Measurements from ENCODE around the gene DNAAF3. TPM values are rescaled to one million over a fixed set of nuclear protein-coding genes. Genes with fewer than 3 reads are reported as not detected.
"Not testable (repeated sequence)": the region's sequence is repeated elsewhere in the genome, so short reads cannot be mapped to it uniquely, and the experiment has no call there.

Gene DNAAF3
- total RNA-seq, 1 experiment from 2014 or later: 4.9 TPM

DNA sequence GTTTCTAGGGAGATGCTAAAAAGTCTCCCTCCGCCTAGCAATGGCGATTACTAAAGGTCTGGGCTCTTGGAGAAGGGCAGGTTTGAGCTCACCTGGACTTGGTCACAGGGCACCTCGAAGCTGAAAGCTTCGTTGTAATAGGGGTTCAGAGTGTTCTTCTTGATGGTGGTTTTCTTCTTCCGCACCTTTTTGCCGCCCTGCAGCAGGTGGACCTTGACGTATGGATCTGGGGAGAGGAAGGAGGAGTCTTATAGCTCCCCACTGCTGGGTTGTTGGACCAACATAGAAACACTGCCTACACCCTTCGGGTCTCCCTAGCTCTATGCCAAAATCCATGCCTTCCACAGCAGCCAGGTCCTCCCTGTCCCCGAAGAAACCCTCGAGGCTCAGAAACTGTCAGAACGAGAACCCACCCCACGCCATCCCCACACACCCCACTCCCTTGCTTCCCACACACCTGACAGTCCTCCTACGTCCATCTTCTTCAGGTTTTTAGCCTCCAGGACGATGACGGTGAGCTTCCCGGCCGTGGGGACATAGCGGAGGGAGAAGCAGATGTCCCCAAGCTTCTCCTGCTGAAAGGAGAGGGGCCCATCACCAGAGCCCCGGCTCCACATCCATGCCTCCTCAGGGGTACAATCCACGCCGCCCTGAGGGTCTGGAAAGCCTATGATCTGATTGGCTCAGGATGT, 8.2 kb upstream of the DNAAF3 start:
- DNase-seq (ENCODE audit: unreplicated experiment): no peak
- H3K9me3 Mint-ChIP-seq (ENCODE audit: unreplicated experiment): no peaks in the 10 kb centered on the region
- H3K4me3 Mint-ChIP-seq (ENCODE audit: unreplicated experiment): peak overlapping the region; percentile 74
- H3K4me1 Mint-ChIP-seq (ENCODE audit: insufficient read depth, unreplicated experiment): peaks cover 17% of the 10 kb centered on the region
- TF ChIP-seq, protein P1, sequence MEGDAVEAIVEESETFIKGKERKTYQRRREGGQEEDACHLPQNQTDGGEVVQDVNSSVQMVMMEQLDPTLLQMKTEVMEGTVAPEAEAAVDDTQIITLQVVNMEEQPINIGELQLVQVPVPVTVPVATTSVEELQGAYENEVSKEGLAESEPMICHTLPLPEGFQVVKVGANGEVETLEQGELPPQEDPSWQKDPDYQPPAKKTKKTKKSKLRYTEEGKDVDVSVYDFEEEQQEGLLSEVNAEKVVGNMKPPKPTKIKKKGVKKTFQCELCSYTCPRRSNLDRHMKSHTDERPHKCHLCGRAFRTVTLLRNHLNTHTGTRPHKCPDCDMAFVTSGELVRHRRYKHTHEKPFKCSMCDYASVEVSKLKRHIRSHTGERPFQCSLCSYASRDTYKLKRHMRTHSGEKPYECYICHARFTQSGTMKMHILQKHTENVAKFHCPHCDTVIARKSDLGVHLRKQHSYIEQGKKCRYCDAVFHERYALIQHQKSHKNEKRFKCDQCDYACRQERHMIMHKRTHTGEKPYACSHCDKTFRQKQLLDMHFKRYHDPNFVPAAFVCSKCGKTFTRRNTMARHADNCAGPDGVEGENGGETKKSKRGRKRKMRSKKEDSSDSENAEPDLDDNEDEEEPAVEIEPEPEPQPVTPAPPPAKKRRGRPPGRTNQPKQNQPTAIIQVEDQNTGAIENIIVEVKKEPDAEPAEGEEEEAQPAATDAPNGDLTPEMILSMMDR (IDR thresholded peaks at IDR 0.05; ENCODE audit: unreplicated experiment): no peak
- no peak overlapping the region for H3K27ac Mint-ChIP-seq (ENCODE audit: low read depth, unreplicated experiment)
- peaks cover 7% of the 10 kb centered on the region for H3K36me3 Mint-ChIP-seq (ENCODE audit: insufficient read depth, unreplicated experiment)
- intact Hi-C loops (cut with micrococcal nuclease): no loop called here
- ChIA-PET POLR2A (interaction anchor here (0.7 to 1.3 kb wide), 2 partner anchors 14 to 84 kb away, joined by 3 read pairs; partner anchors contain the start of gene PPP6R1), CTCF (interaction anchor here (1.0 to 1.2 kb wide), 2 partner anchors 34 to 244 kb away, joined by 3 to 5 read pairs; no protein-coding TSS in a partner anchor)
- no TSS peak for BruUV-seq (replicated peaks)
- H3K27me3 Mint-ChIP-seq (ENCODE audit: insufficient read depth, unreplicated experiment): peaks cover under 1% of the 10 kb centered on the region

DNA sequence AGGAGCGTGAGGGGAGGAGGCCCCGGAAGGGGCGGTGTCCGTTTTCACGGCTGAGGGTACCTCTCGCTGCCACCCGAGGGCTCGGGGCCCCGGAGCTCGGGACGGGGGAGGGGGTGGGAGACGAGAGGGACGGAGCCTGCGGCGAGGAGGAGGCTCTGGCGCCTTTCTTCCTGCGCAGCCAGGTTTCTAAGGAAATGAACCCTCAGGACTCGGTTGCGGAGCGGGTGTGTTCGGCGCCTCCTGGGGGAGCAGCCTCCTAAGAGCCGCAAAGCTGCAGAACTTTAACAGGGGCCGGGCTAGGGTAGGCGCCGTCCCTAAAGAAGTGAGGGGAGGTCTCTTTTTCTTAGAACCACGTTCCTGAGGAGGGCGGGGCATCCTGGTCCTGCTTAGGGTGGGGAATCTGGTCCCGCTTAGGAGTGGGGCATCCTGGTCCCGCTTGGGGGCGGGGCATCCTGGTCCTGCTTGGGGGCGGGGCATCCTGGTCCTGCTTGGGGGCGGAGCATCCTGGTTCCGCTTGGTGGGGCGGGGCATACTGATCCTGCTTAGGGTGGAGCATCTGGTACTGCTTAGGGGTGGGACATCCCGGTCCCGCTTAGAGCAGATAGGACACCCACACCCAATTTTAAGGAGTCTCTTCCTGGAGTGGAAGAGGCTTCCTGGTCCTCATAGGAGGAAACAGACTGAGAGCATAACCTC, 7.4 kb upstream of the DNAAF3 start:
- H3K27ac Mint-ChIP-seq (ENCODE audit: low read depth, unreplicated experiment): no peak overlapping the region
- peaks cover 14% of the 10 kb centered on the region for H3K4me1 Mint-ChIP-seq (ENCODE audit: insufficient read depth, unreplicated experiment)
- ChIA-PET CTCF (interaction anchor here (0.6 to 1.2 kb wide), 3 partner anchors 33 to 244 kb away, joined by 3 to 5 read pairs (median 3); no protein-coding TSS in a partner anchor), POLR2A (interaction anchor here (0.6 to 1.3 kb wide), 3 partner anchors 9 to 85 kb away, joined by 3 read pairs; partner anchors contain the start of gene PPP6R1)
- no peaks in the 10 kb centered on the region for H3K27me3 Mint-ChIP-seq (ENCODE audit: insufficient read depth, unreplicated experiment)
- BruUV-seq (replicated peaks): no TSS peak
- peak; percentile 67 for DNase-seq (ENCODE audit: unreplicated experiment)
- no peaks in the 10 kb centered on the region for H3K9me3 Mint-ChIP-seq (ENCODE audit: unreplicated experiment)
- intact Hi-C loops (cut with micrococcal nuclease): no loop called here
- peaks cover 7% of the 10 kb centered on the region for H3K36me3 Mint-ChIP-seq (ENCODE audit: insufficient read depth, unreplicated experiment)
- peak overlapping the region; percentile 74 for H3K4me3 Mint-ChIP-seq (ENCODE audit: unreplicated experiment)
- TF ChIP-seq, protein P1 (IDR thresholded peaks at IDR 0.05; ENCODE audit: unreplicated experiment): no peak

DNA sequence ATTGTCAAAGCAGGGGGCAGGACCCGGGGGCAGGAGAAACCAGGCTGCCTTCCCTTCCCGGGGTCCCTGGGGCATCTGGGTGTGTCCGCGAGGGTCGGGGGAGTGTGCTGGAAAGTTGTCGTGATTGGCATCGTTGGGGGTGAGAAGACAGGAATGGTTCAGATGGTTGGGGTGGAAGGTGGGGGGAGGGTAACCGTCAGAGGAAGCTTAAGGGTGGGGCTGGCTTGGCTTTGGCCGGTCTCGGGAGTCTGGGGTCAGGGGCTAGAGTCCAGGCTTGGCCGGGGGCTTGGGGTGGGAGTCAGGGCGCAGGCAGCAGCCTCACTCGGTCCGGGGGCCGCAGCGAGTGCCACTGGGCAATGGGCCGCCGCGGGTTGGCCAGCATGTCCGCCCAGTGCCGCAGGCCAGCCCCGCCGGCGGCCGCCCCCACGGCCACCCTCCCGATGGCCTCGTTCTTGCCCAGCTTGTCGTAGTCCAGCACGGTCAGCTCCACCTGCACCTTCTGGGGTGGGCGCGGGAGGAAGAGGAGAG, 6.8 kb upstream of the DNAAF3 start:
- CTCF ChIA-PET: interaction anchor here (0.6 kb wide), 1 partner anchor 79 kb away, joined by 3 read pairs; no protein-coding TSS in a partner anchor
- peaks cover 7% of the 10 kb centered on the region for H3K36me3 Mint-ChIP-seq (ENCODE audit: insufficient read depth, unreplicated experiment)
- no peak for DNase-seq (ENCODE audit: unreplicated experiment)
- H3K4me1 Mint-ChIP-seq (ENCODE audit: insufficient read depth, unreplicated experiment): peaks cover 11% of the 10 kb centered on the region
- no peaks in the 10 kb centered on the region for H3K27me3 Mint-ChIP-seq (ENCODE audit: insufficient read depth, unreplicated experiment)
- POLR2A ChIA-PET: interaction anchor here (0.6 kb wide), 1 partner anchor 10 kb away, joined by 3 read pairs; no protein-coding TSS in a partner anchor
- H3K4me3 Mint-ChIP-seq (ENCODE audit: unreplicated experiment): peak overlapping the region; percentile 74
- BruUV-seq (replicated peaks): no TSS peak
- H3K27ac Mint-ChIP-seq (ENCODE audit: low read depth, unreplicated experiment): peak overlapping the region; percentile 68
- TF ChIP-seq, protein P1 (IDR thresholded peaks at IDR 0.05; ENCODE audit: unreplicated experiment): no peak
- no peaks in the 10 kb centered on the region for H3K9me3 Mint-ChIP-seq (ENCODE audit: unreplicated experiment)
- intact Hi-C loops (cut with micrococcal nuclease): no loop called here

DNA sequence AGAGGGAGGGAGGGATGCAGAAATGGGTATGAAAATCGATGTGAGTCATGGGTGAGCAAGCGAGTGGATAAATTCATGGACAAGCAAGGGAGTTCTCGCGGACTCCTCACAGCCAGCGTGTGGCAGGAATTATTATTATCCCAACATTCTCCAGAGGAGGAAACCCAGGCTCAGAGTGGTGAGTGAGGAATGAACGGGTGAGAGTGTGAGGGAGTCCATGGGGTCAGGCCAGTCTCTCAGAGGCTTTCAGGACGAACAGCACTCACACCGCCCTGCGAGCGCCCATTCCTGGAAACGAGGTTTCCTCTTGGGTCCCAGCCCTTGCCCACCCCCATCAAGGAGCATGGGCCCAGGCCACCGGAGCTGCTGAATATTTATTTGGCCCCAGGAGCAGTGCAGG, 6.3 kb upstream of the DNAAF3 start:
- H3K9me3 Mint-ChIP-seq (ENCODE audit: unreplicated experiment): no peaks in the 10 kb centered on the region
- H3K27ac Mint-ChIP-seq (ENCODE audit: low read depth, unreplicated experiment): peak overlapping the region; percentile 68
- peak overlapping the region; percentile 74 for H3K4me3 Mint-ChIP-seq (ENCODE audit: unreplicated experiment)
- H3K36me3 Mint-ChIP-seq (ENCODE audit: insufficient read depth, unreplicated experiment): peaks cover 7% of the 10 kb centered on the region
- no TSS peak for BruUV-seq (replicated peaks)
- ChIA-PET POLR2A (interaction anchor here (0.7 kb wide), 1 partner anchor 8 kb away, joined by 3 read pairs; no protein-coding TSS in a partner anchor), CTCF (no interaction called here)
- peaks cover 10% of the 10 kb centered on the region for H3K4me1 Mint-ChIP-seq (ENCODE audit: insufficient read depth, unreplicated experiment)
- no peak for DNase-seq (ENCODE audit: unreplicated experiment)
- TF ChIP-seq, protein P1 (IDR thresholded peaks at IDR 0.05; ENCODE audit: unreplicated experiment): no peak
- intact Hi-C loops (cut with micrococcal nuclease): no loop called here
- H3K27me3 Mint-ChIP-seq (ENCODE audit: insufficient read depth, unreplicated experiment): no peaks in the 10 kb centered on the region

DNA sequence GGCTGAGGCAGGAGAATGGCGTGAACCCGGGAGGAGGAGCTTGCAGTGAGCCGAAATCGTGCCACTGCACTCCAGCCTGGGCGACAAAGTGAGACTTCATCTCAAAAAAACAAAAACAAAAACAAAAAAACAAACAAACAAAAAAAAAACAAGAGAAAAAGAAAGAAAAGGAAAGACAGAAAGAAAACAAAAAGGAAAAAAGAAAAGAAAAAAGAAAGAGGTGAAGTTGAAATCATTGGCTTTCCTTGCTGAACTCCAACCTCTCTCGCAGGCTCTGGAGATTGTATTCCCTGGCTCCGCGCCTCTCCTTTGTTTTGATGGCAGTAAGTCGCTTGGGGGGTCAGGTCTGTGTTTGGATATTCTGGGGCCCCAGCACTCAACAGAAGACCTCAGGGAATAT, 5.9 kb upstream of the DNAAF3 start:
- H3K4me1 Mint-ChIP-seq (ENCODE audit: insufficient read depth, unreplicated experiment); BruUV-seq (replicated peaks); DNase-seq (ENCODE audit: unreplicated experiment); CTCF ChIA-PET; H3K9me3 Mint-ChIP-seq (ENCODE audit: unreplicated experiment); H3K36me3 Mint-ChIP-seq (ENCODE audit: insufficient read depth, unreplicated experiment); intact Hi-C loops (cut with micrococcal nuclease); H3K27me3 Mint-ChIP-seq (ENCODE audit: insufficient read depth, unreplicated experiment): not testable (repeated sequence)
- H3K4me3 Mint-ChIP-seq (ENCODE audit: unreplicated experiment): peak overlapping the region; percentile 74
- H3K27ac Mint-ChIP-seq (ENCODE audit: low read depth, unreplicated experiment): peak overlapping the region; percentile 68
- POLR2A ChIA-PET: interaction anchor here (0.6 to 0.7 kb wide), 2 partner anchors 8 to 184 kb away, joined by 3 read pairs; no protein-coding TSS in a partner anchor

Measured in MCF 10A (cell line).